ENCODE data around the gene UMAD1. TPM values are rescaled to one million over a fixed set of nuclear protein-coding genes. Genes with fewer than 3 reads are reported as not detected.

UMAD1 gene
- total RNA-seq, 2 donors from 2014 or later, result 21.9 to 26.3 TPM

- no peaks in the 10 kb centered on the region for H3K9me3 ChIP-seq
- no peak for DNase-seq
- intact Hi-C loops (cut with DNase I), result no loop called here
Measured at GRCh38 chr7:7766671-7767070, 126.1 kb downstream of the UMAD1 start.

GRCh38 chr7:7768977-7769709 lies 128.6 kb downstream of the UMAD1 start:
- H3K4me1 ChIP-seq, result no peaks in the 10 kb centered on the region
- no peak overlapping the region for H3K4me3 ChIP-seq
- no peaks in the 10 kb centered on the region for H3K9me3 ChIP-seq
- intact Hi-C loops (cut with DNase I), result no loop called here
- H3K36me3 ChIP-seq, result no peaks in the 10 kb centered on the region
- H3K27ac ChIP-seq, result no peak overlapping the region
- no peak overlapping the region for H3K9ac ChIP-seq (ENCODE audit: low read depth in 2 of 2, low read length in 2 of 2)
- TF ChIP-seq CTCF (IDR thresholded peaks at IDR 0.05), result no peak
- no peaks in the 10 kb centered on the region for H3K27me3 ChIP-seq
- no peak for DNase-seq

More at GRCh38 chr7:7766671-7767070, 126.1 kb downstream of the UMAD1 start:
- no peak overlapping the region for H3K4me3 ChIP-seq
- H3K9ac ChIP-seq (ENCODE audit: low read depth in 2 of 2, low read length in 2 of 2), result no peak overlapping the region
- no peak overlapping the region for H3K27ac ChIP-seq
- no peaks in the 10 kb centered on the region for H3K4me1 ChIP-seq
- no peaks in the 10 kb centered on the region for H3K27me3 ChIP-seq
- no peaks in the 10 kb centered on the region for H3K36me3 ChIP-seq
- no peak for TF ChIP-seq CTCF (IDR thresholded peaks at IDR 0.05)

GRCh38 chr7:7769710-7770627 lies 129.4 kb downstream of the UMAD1 start:
- no peaks in the 10 kb centered on the region for H3K27me3 ChIP-seq

GRCh38 chr7:7771452-7771851 lies 130.9 kb downstream of the UMAD1 start:
- intact Hi-C loops (cut with DNase I), result no loop called here
- H3K27me3 ChIP-seq, result no peaks in the 10 kb centered on the region
- H3K9ac ChIP-seq (ENCODE audit: low read depth in 2 of 2, low read length in 2 of 2), result no peak overlapping the region
- H3K4me1 ChIP-seq, result no peaks in the 10 kb centered on the region
- no peaks in the 10 kb centered on the region for H3K36me3 ChIP-seq
- DNase-seq, result no peak
- TF ChIP-seq CTCF (IDR thresholded peaks at IDR 0.05), result no peak
- no peak overlapping the region for H3K27ac ChIP-seq
- no peak overlapping the region for H3K4me3 ChIP-seq
- H3K9me3 ChIP-seq, result no peaks in the 10 kb centered on the region

More at GRCh38 chr7:7769710-7770627, 129.4 kb downstream of the UMAD1 start:
- no peak for DNase-seq
- Histone ChIP-seq H3K9me3 (no peaks in the 10 kb centered on the region), H3K4me1 (no peaks in the 10 kb centered on the region), H3K9ac (ENCODE audit: low read depth in 2 of 2, low read length in 2 of 2) (no peak overlapping the region), H3K4me3 (no peak overlapping the region), H3K36me3 (no peaks in the 10 kb centered on the region), H3K27ac (no peak overlapping the region)
- no peak for TF ChIP-seq CTCF (IDR thresholded peaks at IDR 0.05)
- intact Hi-C loops (cut with DNase I), result no loop called here

GRCh38 chr7:7772397-7772821 lies 131.9 kb downstream of the UMAD1 start:
- Histone ChIP-seq H3K36me3 (no peaks in the 10 kb centered on the region), H3K27me3 (no peaks in the 10 kb centered on the region), H3K9ac (ENCODE audit: low read depth in 2 of 2, low read length in 2 of 2) (no peak overlapping the region), H3K4me3 (no peak overlapping the region), H3K9me3 (no peaks in the 10 kb centered on the region), H3K27ac (no peak overlapping the region), H3K4me1 (no peaks in the 10 kb centered on the region)
- no peak for TF ChIP-seq CTCF (IDR thresholded peaks at IDR 0.05)
- no peak for DNase-seq
- intact Hi-C loops (cut with DNase I), result no loop called here
